COLO829 (cell line): Measurements from ENCODE around the gene TBX10.
"Not testable (repeated sequence)": the region's sequence is repeated elsewhere in the genome, so short reads cannot be mapped to it uniquely, and the experiment has no call there.

Experiments used
- DNase-seq: peaks from one replicate; pipeline ENCODE4 v3.0.0; 2012; ENCODE audit warnings: low spot score

Gene TBX10

GRCh38 chr11:67639438-67639859 lies at the start of gene TBX10:
TSS of gene TBX10 (minus strand) at chr11:67639763. CDS start at chr11:67639472, 291 bp downstream.
- DNase-seq: no peak

DNA sequence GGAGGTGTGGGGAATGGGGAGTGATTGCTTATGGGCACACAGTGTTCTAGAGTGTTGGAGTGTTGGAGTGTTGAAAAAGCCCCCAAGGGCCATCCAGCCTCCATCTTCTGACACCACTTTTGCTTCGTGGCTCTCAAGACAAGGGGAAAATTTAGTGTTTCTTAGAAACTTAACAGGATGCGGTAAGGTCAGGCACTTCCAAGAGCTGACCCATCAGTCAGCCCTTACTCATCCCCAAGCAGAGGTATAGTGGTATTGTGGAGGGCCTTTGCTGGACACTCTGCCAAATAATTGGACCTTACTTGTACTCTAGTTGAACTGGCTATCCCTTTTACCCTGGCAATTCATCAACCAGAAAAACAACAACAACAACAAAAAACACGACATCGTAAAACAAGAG lies 49.6 kb upstream of the TBX10 start:
- DNase-seq: no peak

DNA sequence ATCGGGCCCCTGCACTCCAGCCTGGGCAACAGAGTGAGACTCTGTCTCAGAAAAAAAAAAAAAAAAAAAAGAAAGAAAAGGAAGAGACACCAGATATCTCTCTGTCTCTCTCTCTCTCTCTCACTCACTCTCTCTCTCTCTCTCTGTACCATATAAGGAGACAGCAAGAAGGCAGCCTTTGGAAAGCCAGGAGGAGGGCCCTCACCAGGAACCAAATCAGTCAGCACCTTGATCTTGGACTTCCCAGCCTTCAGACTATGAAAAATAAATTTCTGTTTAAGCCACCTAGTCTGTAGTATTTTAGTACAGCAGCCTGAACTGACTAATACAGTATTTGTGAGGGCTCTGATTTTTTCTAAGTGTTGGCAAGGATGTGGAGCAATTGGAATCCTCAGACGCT lies 48.4 kb upstream of the TBX10 start:
- DNase-seq: no peak

- DNase-seq: not testable (repeated sequence)
These were observed 46.2 kb upstream of the TBX10 start for GRCh38 chr11:67685641-67686332.

DNA sequence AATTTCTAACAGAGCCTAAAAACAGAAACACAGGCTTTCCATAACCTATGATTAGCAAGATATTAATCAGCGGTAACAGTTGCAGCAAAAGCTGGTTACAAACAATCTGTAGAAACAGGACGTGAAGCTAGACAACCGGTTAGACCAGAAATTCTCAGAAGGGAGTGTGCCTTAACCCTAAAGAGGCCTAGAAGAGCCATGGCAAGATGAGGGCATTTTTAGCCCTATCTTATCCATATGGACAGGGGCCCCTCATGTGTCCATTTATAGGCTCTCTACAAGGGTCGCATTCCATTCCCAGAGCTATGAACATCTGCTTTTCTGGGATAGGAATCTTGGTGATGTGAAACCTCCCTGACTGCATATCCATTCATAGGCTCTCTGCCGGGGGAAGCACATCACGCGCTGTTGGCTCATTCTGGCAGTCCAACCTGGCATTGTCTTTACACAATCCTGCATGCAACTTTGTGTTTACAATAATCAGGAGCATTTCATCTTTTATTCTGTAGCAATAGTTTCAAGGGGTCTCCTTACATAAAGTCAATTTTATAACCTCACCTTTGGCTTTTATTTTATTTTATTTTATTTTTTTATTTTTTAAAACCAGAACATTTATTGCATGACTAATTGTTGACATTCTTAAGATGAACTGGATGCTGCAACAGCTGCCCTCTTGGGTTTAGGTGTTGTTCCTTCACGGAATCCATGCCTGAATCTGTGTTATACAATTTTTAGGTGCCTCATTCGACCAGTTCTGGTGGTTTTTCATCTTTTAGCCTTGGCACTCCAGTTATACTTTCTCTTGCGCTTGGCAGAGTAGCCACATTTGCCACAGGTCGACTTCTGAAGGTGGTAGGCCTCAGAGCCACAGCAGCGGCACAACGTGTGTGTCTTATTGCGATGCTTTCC lies 42.8 kb upstream of the TBX10 start:
- not testable (repeated sequence) for DNase-seq

DNA sequence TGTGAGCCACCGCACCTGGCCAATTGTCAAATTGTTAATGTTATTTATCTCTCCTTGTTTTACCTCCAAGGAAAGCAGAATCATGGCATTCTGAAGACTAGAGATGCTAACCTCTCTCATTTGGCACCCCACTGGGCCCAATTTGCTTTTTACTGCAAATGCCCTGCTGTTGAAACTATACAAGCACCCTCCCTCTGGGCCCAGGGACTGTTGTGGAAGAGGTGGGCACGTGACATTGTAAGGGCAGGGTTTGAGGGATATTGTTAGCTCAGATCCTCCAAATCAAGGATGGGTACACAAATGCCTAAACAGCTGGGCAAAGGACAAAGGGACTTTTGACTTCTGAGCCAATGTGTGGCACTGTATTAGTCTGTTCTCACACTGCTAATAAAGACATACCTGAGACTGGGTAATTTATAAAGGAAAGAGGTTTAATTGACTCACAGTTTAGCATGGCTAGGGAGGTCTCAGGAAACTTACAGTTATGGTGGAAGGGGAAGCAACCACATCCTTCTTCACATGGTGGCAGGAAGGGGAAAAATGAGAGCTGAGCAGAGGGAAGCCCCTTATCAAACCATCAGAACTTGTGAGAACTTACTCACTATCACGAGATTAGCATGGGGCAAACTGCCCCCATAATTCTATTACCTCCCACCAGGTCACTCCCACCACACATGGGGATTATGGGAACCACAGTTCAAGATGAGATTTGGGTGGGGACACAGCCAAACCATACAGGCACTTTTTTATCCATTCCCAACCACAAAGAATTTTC lies 41.3 kb upstream of the TBX10 start:
- DNase-seq: no peak

GRCh38 chr11:67675058-67675747 lies 35.6 kb upstream of the TBX10 start:
- no peak for DNase-seq

- no peak for DNase-seq
These were observed 34.9 kb upstream of the TBX10 start, which contains the start of gene ALDH3B2 for GRCh38 chr11:67674442-67674871. TSS of gene ALDH3B2 (minus strand) at chr11:67674623. CDS start at chr11:67666935, 7,688 bp downstream.

DNA sequence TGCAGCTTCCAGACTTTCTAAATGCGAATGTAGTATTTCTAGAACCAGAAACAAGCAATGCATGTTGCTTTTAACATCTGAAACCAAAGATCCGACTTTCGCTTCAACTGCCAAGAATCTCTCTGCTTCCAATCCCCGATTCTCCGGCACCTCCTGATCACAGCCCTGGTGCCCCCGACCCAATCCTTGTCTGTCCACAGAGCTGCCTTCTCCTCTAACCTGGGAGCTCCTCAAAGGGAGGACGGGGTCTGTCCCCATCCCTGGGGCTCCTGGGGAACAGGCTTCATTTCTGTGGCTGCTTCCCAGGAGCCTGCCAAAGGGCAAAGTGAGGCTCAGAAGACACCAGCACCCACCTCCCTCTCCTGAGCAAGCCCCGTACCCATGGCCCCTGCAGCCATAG lies 34.3 kb upstream of the TBX10 start:
- no peak for DNase-seq

DNA sequence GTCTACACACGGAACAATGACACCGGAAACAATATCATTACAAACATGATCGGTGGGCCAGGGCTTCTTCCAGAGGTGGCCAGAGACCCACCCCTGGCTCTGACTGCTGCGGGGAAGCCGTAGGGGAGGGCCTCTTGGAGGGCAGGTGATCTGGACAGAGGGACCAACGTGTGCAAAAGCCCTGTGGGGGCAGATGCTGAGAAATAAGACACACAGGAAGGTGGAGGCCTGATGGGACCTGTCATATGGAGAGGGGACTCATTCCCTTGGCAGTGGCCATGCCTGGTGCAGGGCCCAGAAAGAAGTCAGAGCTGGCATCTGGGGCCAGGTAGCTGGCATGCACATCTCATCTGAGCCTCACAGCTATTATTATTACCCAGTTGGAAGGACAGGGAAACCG lies 33.8 kb upstream of the TBX10 start:
- no peak for DNase-seq

- no peak for DNase-seq
These were observed 31.6 kb upstream of the TBX10 start for GRCh38 chr11:67671211-67671520.

DNA sequence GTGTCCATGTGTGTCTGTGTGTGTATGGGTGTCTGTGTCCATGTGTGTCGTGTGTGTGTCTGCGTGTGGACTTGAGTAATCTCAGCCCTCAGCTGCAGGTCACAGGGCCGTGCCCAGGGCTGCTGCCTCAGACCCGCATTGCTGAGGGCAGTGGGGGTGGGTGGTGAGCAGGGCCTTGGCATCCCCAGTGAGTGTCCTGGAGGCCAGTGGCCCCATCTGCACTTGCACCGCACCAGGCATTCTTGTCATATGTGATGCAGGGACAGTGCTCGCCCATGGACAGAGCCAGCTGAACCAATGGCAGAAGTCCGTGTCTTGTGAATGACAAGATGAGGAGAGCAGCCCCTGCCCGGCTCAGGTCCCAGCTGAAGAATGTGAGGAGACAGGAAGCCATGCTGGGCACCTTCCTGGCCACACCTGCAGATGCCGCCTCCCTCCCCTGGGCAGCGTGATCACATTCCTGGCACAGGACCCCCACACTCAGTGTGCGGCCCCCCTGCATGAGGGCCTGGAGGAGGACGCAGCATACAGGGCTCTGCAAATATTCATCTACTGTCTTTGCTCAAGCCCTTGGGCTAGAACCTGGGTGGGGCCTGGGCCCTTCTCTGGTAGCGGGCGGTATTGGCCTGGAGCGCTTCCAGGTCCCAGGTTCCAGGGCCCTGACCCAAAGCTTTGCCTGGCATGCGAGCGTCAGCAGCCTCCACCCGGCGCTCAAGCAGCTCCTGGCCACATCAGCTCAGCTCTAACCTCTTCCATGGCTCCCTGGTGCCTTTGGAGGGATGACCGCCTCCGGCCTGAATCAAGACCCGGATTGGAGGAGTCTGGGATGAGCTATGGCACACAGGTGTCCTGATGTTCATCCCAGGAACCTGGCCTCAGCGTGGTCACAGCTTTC lies 31.0 kb upstream of the TBX10 start:
- no peak for DNase-seq

DNA sequence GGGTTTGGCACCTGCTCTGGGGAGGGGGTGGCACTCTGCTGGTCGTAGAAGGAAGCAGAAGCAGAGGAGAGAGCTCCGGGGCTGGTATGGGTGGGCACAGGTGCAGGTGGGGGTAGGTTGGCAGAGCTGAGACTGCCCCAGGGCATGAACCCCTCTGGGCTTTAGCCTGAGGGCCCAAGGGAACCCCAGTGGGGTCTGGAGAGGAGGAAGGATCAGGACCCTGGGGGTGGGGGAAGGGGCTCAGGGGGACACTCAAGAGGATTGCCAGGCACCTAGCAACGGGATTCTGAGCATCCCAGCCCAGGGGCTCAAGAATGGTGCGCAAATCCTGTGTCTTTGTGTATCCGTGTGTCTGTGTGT lies 28.6 kb upstream of the TBX10 start:
- no peak for DNase-seq

DNA sequence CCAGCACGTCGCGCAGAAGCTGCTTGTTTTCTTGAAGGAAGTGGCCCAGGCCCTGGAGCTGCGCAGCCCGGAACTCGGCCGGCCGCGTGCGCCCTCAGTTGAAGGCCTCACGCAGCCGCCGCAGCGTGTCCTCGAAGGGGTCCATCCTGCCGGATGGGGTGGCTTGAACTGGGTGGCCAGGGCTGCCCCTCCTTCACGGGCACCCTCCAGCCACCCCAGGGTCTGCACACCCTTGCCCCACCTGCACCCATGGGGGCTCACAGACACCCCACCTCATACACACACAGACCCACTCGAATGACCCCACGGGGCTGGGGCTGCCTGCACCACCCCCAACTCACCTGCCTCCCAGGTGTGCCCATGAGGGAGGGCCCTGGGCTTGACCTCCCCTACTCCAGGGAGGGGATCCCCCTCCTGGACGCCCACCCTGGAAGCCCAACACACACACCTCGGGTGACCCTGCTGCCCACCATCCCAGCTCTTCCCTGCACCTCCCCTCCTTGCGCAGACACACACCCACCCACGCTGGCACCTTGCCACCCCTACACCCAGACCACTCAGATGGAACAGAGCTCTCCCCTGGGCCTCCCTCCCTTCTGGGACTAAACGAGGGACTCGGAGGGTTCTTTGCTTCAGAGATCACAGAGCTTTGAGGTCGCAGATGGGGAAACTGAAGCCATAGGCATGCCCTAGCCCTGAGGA lies 28.1 kb upstream of the TBX10 start:
- no peak for DNase-seq

GRCh38 chr11:67666676-67667489 lies 27.3 kb upstream of the TBX10 start:
- no peak for DNase-seq

- no peak for DNase-seq
These were observed 26.7 kb upstream of the TBX10 start for GRCh38 chr11:67666303-67666645.

GRCh38 chr11:67665541-67666302 lies 26.2 kb upstream of the TBX10 start:
- DNase-seq: no peak

- no peak for DNase-seq
These were observed 25.4 kb upstream of the TBX10 start for GRCh38 chr11:67664696-67665540.
